H9 (cell line): Measurements from ENCODE around the gene TRIM44. TPM values are rescaled to one million over a fixed set of nuclear protein-coding genes. Genes with fewer than 3 reads are reported as not detected.

Experiments
- DNase-seq: peaks from one replicate; pipeline ENCODE4 v3.0.0-alpha.2; 2017
- H2AFZ ChIP-seq: one replicate; pipeline ENCODE4 v1.6.1; 2013; ENCODE audit warnings: mild to moderate bottlenecking, low read length, control low read depth, moderate library complexity
- H2AK5ac ChIP-seq: 2 replicates; pipeline ENCODE4 v1.6.1; 2013; ENCODE audit warnings: low read length, control low read depth, mixed read lengths; ENCODE audit not compliant: insufficient read length
- H2BK120ac ChIP-seq: one replicate; pipeline ENCODE4 v1.6.1; 2013; ENCODE audit warnings: low read depth, mild to moderate bottlenecking, low read length, control low read depth, inconsistent platforms; ENCODE audit not compliant: poor library complexity, severe bottlenecking
- H2BK12ac ChIP-seq: 2 replicates; pipeline ENCODE4 v1.6.1; 2013; ENCODE audit warnings: low read length, control low read depth, mixed read lengths, low read depth; ENCODE audit not compliant: insufficient read length
- H2BK15ac ChIP-seq: 2 replicates; pipeline ENCODE4 v1.6.1; 2013; ENCODE audit warnings: low read depth, low read length, control low read depth
- H2BK20ac ChIP-seq: one replicate; pipeline ENCODE4 v1.6.1; 2013; ENCODE audit warnings: low read depth, mild to moderate bottlenecking, low read length, control low read depth, inconsistent platforms; ENCODE audit not compliant: poor library complexity, severe bottlenecking
- H2BK5ac ChIP-seq: 2 replicates; pipeline ENCODE4 v1.6.1; 2013; ENCODE audit warnings: low read length, control low read depth, mixed read lengths; ENCODE audit not compliant: insufficient read length
- H3K14ac ChIP-seq: 2 replicates; pipeline ENCODE4 v1.6.1; 2013; ENCODE audit warnings: low read length, control low read depth; ENCODE audit not compliant: insufficient read depth
- H3K18ac ChIP-seq: 2 replicates; pipeline ENCODE4 v1.6.1; 2013; ENCODE audit warnings: low read depth, mild to moderate bottlenecking, mixed read lengths, low read length, control low read depth; ENCODE audit not compliant: insufficient read length
- H3K23ac ChIP-seq: 2 replicates; pipeline ENCODE4 v1.6.1; 2013; ENCODE audit warnings: low read length, control low read depth, mixed read lengths, low read depth; ENCODE audit not compliant: insufficient read length
- H3K23me2 ChIP-seq: 2 replicates; pipeline ENCODE4 v1.6.1; 2013; ENCODE audit warnings: low read depth, mild to moderate bottlenecking, mixed read lengths, low read length, control low read depth; ENCODE audit not compliant: insufficient read length, poor library complexity, severe bottlenecking
- H3K27ac ChIP-seq: 2 replicates; pipeline ENCODE4 v1.5.1; 2013; ENCODE audit warnings: low read length, control low read depth, mixed read lengths, low read depth; ENCODE audit not compliant: insufficient read length
- H3K27me3 ChIP-seq: 2 replicates; pipeline ENCODE4 v1.6.1; 2013; ENCODE audit warnings: low read length, control low read depth, inconsistent platforms; ENCODE audit not compliant: insufficient read depth
- H3K4ac ChIP-seq: 2 replicates; pipeline ENCODE4 v1.6.1; 2013; ENCODE audit warnings: low read depth, mild to moderate bottlenecking, control low read depth, inconsistent platforms, low read length, moderate library complexity
- H3K4me1 ChIP-seq: 2 replicates; pipeline ENCODE4 v1.6.1; 2013; ENCODE audit warnings: low read length, control low read depth, inconsistent platforms; ENCODE audit not compliant: insufficient read depth
- H3K4me2 ChIP-seq: 2 replicates; pipeline ENCODE4 v1.6.1; 2013; ENCODE audit warnings: low read length, control low read depth, mixed read lengths; ENCODE audit not compliant: insufficient read length, insufficient read depth
- H3K56ac ChIP-seq: 2 replicates; pipeline ENCODE4 v1.6.1; 2013; ENCODE audit warnings: low read depth, mild to moderate bottlenecking, mixed read lengths, low read length, control low read depth; ENCODE audit not compliant: insufficient read length
- H3K79me1 ChIP-seq: 2 replicates; pipeline ENCODE4 v1.6.1; 2013; ENCODE audit warnings: low read depth, mild to moderate bottlenecking, moderate library complexity, low read length, control low read depth, inconsistent platforms; ENCODE audit not compliant: insufficient read depth, poor library complexity, severe bottlenecking
- H3K79me2 ChIP-seq: 2 replicates; pipeline ENCODE4 v1.6.1; 2013; ENCODE audit warnings: low read length, control low read depth, inconsistent platforms; ENCODE audit not compliant: insufficient read depth
- H3K9ac ChIP-seq: 2 replicates; pipeline ENCODE4 v1.6.1; 2013; ENCODE audit warnings: low read length, control low read depth, mixed read lengths; ENCODE audit not compliant: insufficient read length; ENCODE audit errors: extremely low read depth
- H3K9me3 ChIP-seq: one replicate; pipeline ENCODE4 v1.6.1; 2013; ENCODE audit warnings: low read depth, low read length, inconsistent platforms; ENCODE audit not compliant: control insufficient read depth
- H3T11ph ChIP-seq: one replicate; pipeline ENCODE4 v1.6.1; 2013; ENCODE audit warnings: mild to moderate bottlenecking, low read length, control low read depth, inconsistent platforms
- H4K20me1 ChIP-seq: one replicate; pipeline ENCODE4 v1.6.1; 2013; ENCODE audit not compliant: control insufficient read depth, insufficient read length, insufficient read depth
- H4K5ac ChIP-seq: 2 replicates; pipeline ENCODE4 v1.6.1; 2013; ENCODE audit warnings: low read depth, mild to moderate bottlenecking, mixed read lengths, low read length, control low read depth; ENCODE audit not compliant: insufficient read length
- H4K8ac ChIP-seq: replicated peaks from 2 replicates; pipeline ENCODE4 v1.6.1; 2013; ENCODE audit warnings: low read length, control low read depth, mixed read lengths, low read depth; ENCODE audit not compliant: insufficient read length
- H4K91ac ChIP-seq: 2 replicates; pipeline ENCODE4 v1.6.1; 2013; ENCODE audit warnings: low read depth, mild to moderate bottlenecking, moderate library complexity, mixed read lengths, low read length, control low read depth; ENCODE audit not compliant: insufficient read length
- H3K27ac Mint-ChIP-seq, 3 experiments: 2 replicates in 2 of 3; 3 replicates in 1 of 3; pipeline ENCODE4 v1.8.0; 2020 to 2021; ENCODE audit warnings: mixed read lengths in 3 of 3, mild to moderate bottlenecking in 1 of 3, moderate library complexity in 1 of 3
- H3K27me3 Mint-ChIP-seq: 2 replicates; pipeline ENCODE4 v1.8.0; 2021; ENCODE audit warnings: low read depth, mild to moderate bottlenecking, moderate library complexity, mixed read lengths
- H3K36me3 Mint-ChIP-seq, 3 experiments: 2 replicates in 2 of 3; 3 replicates in 1 of 3; pipeline ENCODE4 v1.8.0; 2020 to 2021; ENCODE audit warnings: low read depth in 3 of 3, mixed read lengths in 3 of 3; ENCODE audit not compliant: insufficient read depth in 1 of 3
- H3K4me1 Mint-ChIP-seq, 2 experiments: 2 replicates each; pipeline ENCODE4 v1.8.0; 2020; ENCODE audit warnings: mixed read lengths in 2 of 2
- H3K4me3 Mint-ChIP-seq, 2 experiments: 2 replicates in 1 of 2; 3 replicates in 1 of 2; pipeline ENCODE4 v1.8.0; 2020 to 2021; ENCODE audit warnings: mild to moderate bottlenecking in 2 of 2, mixed read lengths in 2 of 2, moderate library complexity in 1 of 2
- H3K9me3 Mint-ChIP-seq, 2 experiments: 2 replicates in 1 of 2; 3 replicates in 1 of 2; pipeline ENCODE4 v1.8.0; 2020; ENCODE audit warnings: mild to moderate bottlenecking in 2 of 2, mixed read lengths in 2 of 2, moderate library complexity in 1 of 2
- WGBS: extraction: QIAGEN DNeasy Blood & Tissue Kit; methylation state at CpG from one replicate; pipeline ENCODE4 v1.1.7; 2013; ENCODE audit warnings: missing lambda C conversion rate, low lambda C conversion rate, mixed read lengths; ENCODE audit not compliant: insufficient read length; ENCODE audit errors: extremely low coverage; 5-methylcytosine and 5-hydroxymethylcytosine counted together
- total RNA-seq: library from RNA; stranded (reverse); gene quantifications from 2 replicates; pipeline ENCODE4 v1.2.1, GENCODE V29; 2021
- TF ChIP-seq, protein P1 (sequence below): fragments of 200-600 bp; sonication (generic); conservative IDR thresholded peaks from 3 replicates; pipeline ENCODE4 v1.8.0; 2021; ENCODE audit warnings: antibody characterized with exemption, mild to moderate bottlenecking

TRIM44 gene
- total RNA-seq, 1 experiment from 2014 or later, result 37.7 TPM

DNA sequence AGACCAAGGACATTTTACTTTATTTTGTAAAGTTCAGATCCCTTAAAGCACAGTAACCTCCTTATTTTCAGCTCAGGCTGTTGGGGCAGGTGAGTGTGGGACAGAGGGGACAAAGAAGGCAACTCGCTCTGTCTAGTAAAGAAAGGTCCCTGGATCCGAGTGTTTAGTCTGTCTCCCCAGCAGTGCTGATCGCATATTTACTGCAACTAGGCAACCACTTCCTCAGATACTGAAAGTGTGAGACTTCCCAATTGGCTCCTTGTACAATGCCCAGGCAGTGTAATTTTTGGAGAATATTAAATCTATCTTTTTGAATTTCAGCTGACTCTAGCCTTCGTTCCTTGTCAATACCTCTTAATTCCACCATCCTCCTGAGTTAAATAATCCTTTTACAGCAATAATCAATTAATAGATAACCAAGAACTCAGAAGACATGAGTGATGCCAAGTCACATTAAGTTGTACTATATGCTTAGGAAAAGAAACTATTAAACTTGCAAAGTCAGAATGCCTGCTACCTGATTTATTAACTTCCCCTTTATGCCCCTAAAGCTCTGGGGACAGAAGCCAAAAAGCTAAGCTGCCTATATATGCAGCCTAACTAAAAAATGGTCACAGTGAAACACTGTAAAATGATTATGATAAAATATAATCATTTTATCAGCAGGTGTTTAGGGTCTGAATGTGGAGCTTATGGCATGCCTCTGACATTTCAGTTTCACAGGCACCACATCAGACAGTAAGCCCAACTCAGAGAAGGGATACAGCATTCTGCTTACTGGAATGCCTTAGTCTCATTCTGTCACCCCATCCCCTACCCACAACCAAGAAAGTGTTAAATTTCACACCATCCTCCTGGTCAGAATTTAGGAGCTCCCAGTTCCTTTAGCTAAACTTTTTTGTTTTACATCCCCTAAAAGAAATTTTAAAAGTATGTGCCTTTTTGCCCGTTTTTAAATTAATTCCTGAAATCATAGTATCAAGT, 138.7 kb downstream of the TRIM44 start:
- H3K4me2 ChIP-seq, result no peak overlapping the region
- H3K79me1 ChIP-seq, result no peaks in the 10 kb centered on the region
- H4K8ac ChIP-seq, result no peak overlapping the region
- no peak overlapping the region for H2AFZ ChIP-seq
- no peaks in the 10 kb centered on the region for H3K23me2 ChIP-seq
- no peak overlapping the region for H2AK5ac ChIP-seq
- H2BK5ac ChIP-seq, result no peak overlapping the region
- H2BK120ac ChIP-seq, result no peak overlapping the region
- Mint-ChIP-seq H3K36me3 (peaks cover 0 to 8% (median 3%) of the 10 kb centered on the region in 3 experiments; a peak in 4 of 7 replicates), H3K27me3 (no peaks in the 10 kb centered on the region), H3K4me3 (no peak overlapping the region), H3K9me3 (no peaks in the 10 kb centered on the region; a peak in 1 of 5 replicates), H3K4me1 (peaks cover 7 to 9% of the 10 kb centered on the region in 2 experiments; a peak in 3 of 4 replicates), H3K27ac (no peak overlapping the region)
- H4K5ac ChIP-seq, result no peak overlapping the region
- H3K79me2 ChIP-seq, result no peaks in the 10 kb centered on the region
- no peak overlapping the region for H2BK15ac ChIP-seq
- no peak overlapping the region for H2BK20ac ChIP-seq
- no peak overlapping the region for H3T11ph ChIP-seq
- H3K9me3 ChIP-seq, result no peaks in the 10 kb centered on the region
- WGBS, result no CpG with 5 or more reads among the region's 5 CpGs
- TF ChIP-seq, protein P1, sequence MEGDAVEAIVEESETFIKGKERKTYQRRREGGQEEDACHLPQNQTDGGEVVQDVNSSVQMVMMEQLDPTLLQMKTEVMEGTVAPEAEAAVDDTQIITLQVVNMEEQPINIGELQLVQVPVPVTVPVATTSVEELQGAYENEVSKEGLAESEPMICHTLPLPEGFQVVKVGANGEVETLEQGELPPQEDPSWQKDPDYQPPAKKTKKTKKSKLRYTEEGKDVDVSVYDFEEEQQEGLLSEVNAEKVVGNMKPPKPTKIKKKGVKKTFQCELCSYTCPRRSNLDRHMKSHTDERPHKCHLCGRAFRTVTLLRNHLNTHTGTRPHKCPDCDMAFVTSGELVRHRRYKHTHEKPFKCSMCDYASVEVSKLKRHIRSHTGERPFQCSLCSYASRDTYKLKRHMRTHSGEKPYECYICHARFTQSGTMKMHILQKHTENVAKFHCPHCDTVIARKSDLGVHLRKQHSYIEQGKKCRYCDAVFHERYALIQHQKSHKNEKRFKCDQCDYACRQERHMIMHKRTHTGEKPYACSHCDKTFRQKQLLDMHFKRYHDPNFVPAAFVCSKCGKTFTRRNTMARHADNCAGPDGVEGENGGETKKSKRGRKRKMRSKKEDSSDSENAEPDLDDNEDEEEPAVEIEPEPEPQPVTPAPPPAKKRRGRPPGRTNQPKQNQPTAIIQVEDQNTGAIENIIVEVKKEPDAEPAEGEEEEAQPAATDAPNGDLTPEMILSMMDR, result no peak
- no peak overlapping the region for H3K56ac ChIP-seq
- H3K4ac ChIP-seq, result no peak overlapping the region
- no peaks in the 10 kb centered on the region for H3K27me3 ChIP-seq
- no peak overlapping the region for H3K27ac ChIP-seq
- H2BK12ac ChIP-seq, result no peak overlapping the region
- no peak overlapping the region for H4K91ac ChIP-seq
- H3K4me1 ChIP-seq, result no peaks in the 10 kb centered on the region
- H4K20me1 ChIP-seq, result no peaks in the 10 kb centered on the region
- no peak overlapping the region for H3K18ac ChIP-seq
- H3K9ac ChIP-seq, result no peak overlapping the region
- no peak for DNase-seq
- no peak overlapping the region for H3K14ac ChIP-seq
- H3K23ac ChIP-seq, result no peak overlapping the region
